BJ (cell line): Measurements from ENCODE around the gene BTBD2. TPM values are rescaled to one million over a fixed set of nuclear protein-coding genes. Genes with fewer than 3 reads are reported as not detected.

Source experiments
- CTCF ChIA-PET: fragments of 350-600 bp; formaldehyde crosslinking; extraction: SDS; loops from one replicate; lab custom pipeline; 2021; ENCODE audit warnings: antibody characterized with exemption, inconsistent platforms; lab: Yijun Ruan, JAX
- POLR2A ChIA-PET: fragments of 300-600 bp; sonication (Branson Sonifier 250); formaldehyde crosslinking; extraction: SDS; loops from one replicate; lab custom pipeline; 2021; ENCODE audit warnings: antibody characterized with exemption; lab: Charles Lee
- DNase-seq: peaks from one replicate; pipeline ENCODE4 v3.0.0-alpha.2; 2011; ENCODE audit warnings: low read depth
- H3K27me3 ChIP-seq: 2 replicates; pipeline ENCODE4 v1.6.0; 2011; ENCODE audit warnings: low read length; ENCODE audit not compliant: control insufficient read depth, insufficient read depth
- H3K36me3 ChIP-seq: 2 replicates; pipeline ENCODE4 v1.5.1; 2011; ENCODE audit warnings: low read length; ENCODE audit not compliant: control insufficient read depth, insufficient read depth
- H3K4me3 ChIP-seq: 2 replicates; pipeline ENCODE4 v1.5.1; 2011; ENCODE audit warnings: low read depth, mild to moderate bottlenecking, control low read depth, low read length
- polyA plus RNA-seq: library from polyadenylated mRNA; depleted of rRNA; stranded (reverse); fragments of >200 nt; gene quantifications from 2 replicates; pipeline ENCODE4 v1.2.3, GENCODE V29; 2011
- TF ChIP-seq, protein P1 (sequence below): IDR thresholded peaks from 2 replicates; pipeline ENCODE4 v1.5.1; 2011; ENCODE audit warnings: low read depth, mild to moderate bottlenecking, control low read depth, inconsistent platforms, low read length, moderate library complexity; ENCODE audit not compliant: insufficient read depth

Gene BTBD2
- polyA plus RNA-seq, 1 experiment: 39.3 TPM

DNA sequence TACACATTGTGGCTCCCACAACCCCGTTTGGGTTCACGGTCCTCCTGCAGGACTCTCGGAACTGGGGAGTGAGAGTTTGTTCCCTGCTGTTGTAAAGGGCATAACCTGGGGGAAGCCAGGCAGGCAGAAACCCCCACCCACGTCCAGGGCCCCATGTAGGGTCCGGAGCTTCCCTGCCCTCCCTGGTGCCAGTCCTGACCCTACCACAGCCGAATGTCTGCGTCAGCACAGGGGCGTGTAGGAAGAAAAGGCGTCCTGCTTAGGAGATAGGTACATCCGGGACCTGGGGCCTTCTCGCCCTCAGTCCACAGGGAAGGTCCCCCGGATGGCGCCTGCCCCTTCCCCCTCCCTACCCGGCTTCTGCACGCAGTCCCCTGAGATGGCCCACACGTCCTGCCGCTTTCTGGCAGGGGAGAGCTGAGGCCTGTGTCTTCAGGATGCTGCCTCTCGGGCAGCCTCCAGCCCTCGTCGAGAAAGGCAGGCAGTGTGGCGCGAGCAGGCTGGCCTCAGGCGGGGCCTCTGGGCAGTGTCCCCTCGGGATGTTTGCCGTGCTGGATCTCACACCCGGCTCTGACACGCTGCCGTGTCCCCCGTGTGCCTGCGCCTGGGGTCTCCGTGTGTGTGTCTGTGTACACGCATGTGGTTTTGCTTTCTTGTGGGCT lies 55.5 kb downstream of the BTBD2 start:
- ChIA-PET CTCF (no interaction called here), POLR2A (no interaction called here)
- H3K4me3 ChIP-seq: no peak overlapping the region
- H3K36me3 ChIP-seq: peaks cover 9% of the 10 kb centered on the region
- H3K27me3 ChIP-seq: no peaks in the 10 kb centered on the region
- TF ChIP-seq, protein P1, sequence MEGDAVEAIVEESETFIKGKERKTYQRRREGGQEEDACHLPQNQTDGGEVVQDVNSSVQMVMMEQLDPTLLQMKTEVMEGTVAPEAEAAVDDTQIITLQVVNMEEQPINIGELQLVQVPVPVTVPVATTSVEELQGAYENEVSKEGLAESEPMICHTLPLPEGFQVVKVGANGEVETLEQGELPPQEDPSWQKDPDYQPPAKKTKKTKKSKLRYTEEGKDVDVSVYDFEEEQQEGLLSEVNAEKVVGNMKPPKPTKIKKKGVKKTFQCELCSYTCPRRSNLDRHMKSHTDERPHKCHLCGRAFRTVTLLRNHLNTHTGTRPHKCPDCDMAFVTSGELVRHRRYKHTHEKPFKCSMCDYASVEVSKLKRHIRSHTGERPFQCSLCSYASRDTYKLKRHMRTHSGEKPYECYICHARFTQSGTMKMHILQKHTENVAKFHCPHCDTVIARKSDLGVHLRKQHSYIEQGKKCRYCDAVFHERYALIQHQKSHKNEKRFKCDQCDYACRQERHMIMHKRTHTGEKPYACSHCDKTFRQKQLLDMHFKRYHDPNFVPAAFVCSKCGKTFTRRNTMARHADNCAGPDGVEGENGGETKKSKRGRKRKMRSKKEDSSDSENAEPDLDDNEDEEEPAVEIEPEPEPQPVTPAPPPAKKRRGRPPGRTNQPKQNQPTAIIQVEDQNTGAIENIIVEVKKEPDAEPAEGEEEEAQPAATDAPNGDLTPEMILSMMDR: no peak
- no peak for DNase-seq

DNA sequence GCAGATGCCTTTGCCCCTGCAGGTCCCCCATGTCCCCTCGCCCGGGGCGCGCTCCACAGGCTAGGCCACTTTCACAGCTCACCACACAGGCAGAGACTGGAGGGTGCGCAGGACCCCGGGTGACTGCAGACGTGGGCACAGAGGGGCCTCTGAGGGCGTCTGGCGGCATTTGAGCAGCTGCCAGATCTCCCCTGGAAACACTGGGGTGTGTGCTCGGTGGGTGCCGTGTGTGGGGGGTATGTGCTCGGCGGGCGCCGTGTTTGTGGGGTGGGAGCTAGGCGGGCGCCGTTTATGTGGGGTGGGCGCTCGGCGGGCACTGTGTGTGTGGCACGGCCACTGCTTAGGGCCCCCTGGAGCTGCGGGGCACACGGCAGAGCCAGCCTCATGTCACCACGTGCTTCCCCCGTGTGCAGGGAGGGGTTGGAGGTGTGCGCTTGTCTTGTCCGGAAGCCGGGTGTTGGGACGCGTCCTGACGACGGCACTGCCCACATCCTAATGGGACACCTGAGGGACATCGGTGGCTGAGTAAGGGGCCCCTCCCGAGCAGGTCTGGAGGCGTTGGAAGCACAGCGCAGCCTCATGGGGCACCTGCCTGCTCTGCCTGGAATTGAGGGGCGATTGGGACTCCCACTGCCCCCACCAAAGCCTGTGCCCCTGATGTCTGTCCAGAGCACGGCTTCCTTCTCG lies 57.8 kb downstream of the BTBD2 start:
- ChIA-PET CTCF (interaction anchor here (1.2 kb wide), 1 partner anchor 9 kb away, joined by 3 read pairs; no protein-coding TSS in a partner anchor), POLR2A (no interaction called here)
- TF ChIP-seq, protein P1: no peak

DNA sequence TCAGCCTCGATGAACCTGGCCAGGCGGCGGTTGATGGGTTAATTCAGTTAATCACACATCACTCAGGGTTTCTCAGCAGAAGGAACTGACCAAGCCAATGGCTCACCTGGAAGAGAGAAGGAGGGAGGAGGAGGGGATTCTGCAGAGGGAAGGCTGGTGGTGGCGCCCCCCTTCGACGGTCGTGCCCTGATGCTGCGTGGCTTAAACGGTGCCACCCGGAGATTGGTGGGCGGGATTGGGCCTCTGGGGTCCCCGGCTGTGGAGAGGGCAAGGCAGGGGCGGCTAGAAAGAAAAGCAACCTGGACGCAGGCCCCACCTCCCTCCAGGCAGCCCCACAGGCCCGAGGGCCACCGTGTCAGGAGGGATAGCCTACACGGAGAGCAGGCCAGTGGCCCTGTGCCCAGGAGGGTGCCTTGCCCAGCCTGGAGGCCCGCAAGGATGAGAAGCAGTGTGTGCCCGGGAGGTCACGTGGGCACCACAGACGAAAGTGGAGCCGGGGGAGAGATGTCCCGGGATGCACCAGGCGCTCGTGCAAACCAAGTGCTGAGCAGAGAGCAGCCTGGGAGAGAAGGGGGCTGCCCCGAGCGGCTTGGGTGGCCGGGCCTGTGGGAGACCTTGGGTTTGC lies 58.5 kb downstream of the BTBD2 start:
- ChIA-PET CTCF (no interaction called here), POLR2A (no interaction called here)
- H3K36me3 ChIP-seq: peaks cover 8% of the 10 kb centered on the region
- no peak overlapping the region for H3K4me3 ChIP-seq
- TF ChIP-seq, protein P1: no peak
- DNase-seq: no peak
- H3K27me3 ChIP-seq: no peaks in the 10 kb centered on the region

More for the DNA sequence above, 57.8 kb downstream of the BTBD2 start:
- Histone ChIP-seq H3K27me3 (no peaks in the 10 kb centered on the region), H3K36me3 (peaks cover 9% of the 10 kb centered on the region), H3K4me3 (no peak overlapping the region)
- no peak for DNase-seq

DNA sequence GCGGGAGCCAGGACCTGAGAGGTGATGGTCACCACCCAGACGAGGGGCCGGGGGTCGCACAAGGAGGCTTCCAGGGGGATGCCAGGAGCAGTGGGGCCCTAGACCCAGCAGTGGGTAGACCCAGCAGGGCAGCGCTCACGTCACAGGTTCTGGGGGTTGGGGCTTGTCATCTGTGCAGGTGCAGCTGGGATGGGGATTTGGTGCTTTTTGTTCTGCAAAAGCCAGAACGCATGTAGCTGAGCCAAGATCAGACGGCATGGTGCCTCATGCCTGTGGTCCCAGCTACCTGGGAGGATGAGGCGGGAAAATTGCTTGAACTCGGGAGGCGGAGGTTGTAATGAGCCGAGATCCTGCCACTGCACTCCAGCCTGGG lies 59.4 kb downstream of the BTBD2 start:
- no peak overlapping the region for H3K4me3 ChIP-seq
- POLR2A ChIA-PET: no interaction called here
- DNase-seq: no peak
- H3K36me3 ChIP-seq: peaks cover 8% of the 10 kb centered on the region
- no peaks in the 10 kb centered on the region for H3K27me3 ChIP-seq
- CTCF ChIA-PET: no interaction called here
- TF ChIP-seq, protein P1: no peak
